Neural cell (in vitro differentiated cells): ENCODE data around the gene CEACAM4.

Experiments used
- CTCF ChIP-seq: fragments of 450-650 bp; IDR thresholded peaks from 2 replicates; pipeline ENCODE4 v1.5.1; 2014; ENCODE audit warnings: antibody characterized with exemption, mild to moderate bottlenecking, moderate library complexity; ENCODE audit not compliant: poor library complexity, severe bottlenecking
- POLR2AphosphoS5 ChIP-seq: IDR thresholded peaks from 2 replicates; pipeline ENCODE4 v1.6.1; 2012
- RAD21 ChIP-seq: fragments of 450-650 bp; conservative IDR thresholded peaks from 2 replicates; pipeline ENCODE4 v1.6.1; 2014; ENCODE audit warnings: antibody characterized with exemption, mild to moderate bottlenecking, moderate library complexity
- SMC3 ChIP-seq: fragments of 450-650 bp; conservative IDR thresholded peaks from 2 replicates; pipeline ENCODE4 v1.6.1; 2014; ENCODE audit warnings: antibody characterized with exemption, mild to moderate bottlenecking, moderate library complexity; ENCODE audit not compliant: poor library complexity

- no peak for TF ChIP-seq RAD21
- no peak for TF ChIP-seq CTCF
- no peak for TF ChIP-seq SMC3
- no peak for TF ChIP-seq POLR2AphosphoS5
These were observed 30.3 kb upstream of the CEACAM4 start for GRCh38 chr19:41657157-41657556.
